ENCODE measurements around the gene CUBN. TPM values are rescaled to one million over a fixed set of nuclear protein-coding genes. Genes with fewer than 3 reads are reported as not detected.

The CUBN gene
- total and polyA plus RNA-seq, 2 of the 13 experiments (the other 11 are each of a cell fraction or from before 2014, with no cell fraction given), result 0.27 to 0.32 TPM

DNA sequence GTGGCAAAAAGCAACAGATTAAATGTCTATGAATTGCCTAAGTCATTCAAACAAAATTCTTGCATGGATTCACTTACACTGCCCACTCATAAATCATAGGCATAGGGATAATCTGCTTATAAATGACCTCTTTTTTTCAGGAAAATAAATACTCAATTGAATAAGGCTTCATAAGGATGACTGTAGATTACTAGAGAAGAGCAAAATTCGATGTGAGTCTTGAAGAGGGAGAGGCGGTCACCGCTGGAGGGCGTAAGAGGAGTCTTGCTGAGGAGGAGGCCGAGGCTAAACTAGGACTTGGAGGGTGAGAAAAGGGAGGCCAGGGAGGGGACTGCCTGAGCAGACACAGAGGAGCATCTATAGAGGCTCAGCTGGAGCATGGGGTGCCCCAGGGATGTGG lies 177.0 kb downstream of the CUBN start (continued):
- TF ChIP-seq, protein P1, sequence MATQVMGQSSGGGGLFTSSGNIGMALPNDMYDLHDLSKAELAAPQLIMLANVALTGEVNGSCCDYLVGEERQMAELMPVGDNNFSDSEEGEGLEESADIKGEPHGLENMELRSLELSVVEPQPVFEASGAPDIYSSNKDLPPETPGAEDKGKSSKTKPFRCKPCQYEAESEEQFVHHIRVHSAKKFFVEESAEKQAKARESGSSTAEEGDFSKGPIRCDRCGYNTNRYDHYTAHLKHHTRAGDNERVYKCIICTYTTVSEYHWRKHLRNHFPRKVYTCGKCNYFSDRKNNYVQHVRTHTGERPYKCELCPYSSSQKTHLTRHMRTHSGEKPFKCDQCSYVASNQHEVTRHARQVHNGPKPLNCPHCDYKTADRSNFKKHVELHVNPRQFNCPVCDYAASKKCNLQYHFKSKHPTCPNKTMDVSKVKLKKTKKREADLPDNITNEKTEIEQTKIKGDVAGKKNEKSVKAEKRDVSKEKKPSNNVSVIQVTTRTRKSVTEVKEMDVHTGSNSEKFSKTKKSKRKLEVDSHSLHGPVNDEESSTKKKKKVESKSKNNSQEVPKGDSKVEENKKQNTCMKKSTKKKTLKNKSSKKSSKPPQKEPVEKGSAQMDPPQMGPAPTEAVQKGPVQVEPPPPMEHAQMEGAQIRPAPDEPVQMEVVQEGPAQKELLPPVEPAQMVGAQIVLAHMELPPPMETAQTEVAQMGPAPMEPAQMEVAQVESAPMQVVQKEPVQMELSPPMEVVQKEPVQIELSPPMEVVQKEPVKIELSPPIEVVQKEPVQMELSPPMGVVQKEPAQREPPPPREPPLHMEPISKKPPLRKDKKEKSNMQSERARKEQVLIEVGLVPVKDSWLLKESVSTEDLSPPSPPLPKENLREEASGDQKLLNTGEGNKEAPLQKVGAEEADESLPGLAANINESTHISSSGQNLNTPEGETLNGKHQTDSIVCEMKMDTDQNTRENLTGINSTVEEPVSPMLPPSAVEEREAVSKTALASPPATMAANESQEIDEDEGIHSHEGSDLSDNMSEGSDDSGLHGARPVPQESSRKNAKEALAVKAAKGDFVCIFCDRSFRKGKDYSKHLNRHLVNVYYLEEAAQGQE (IDR thresholded peaks at IDR 0.05; ENCODE audit: borderline replicate concordance in 1 of 2, low read depth in 1 of 2, low read length in 2 of 2), result no peak

DNA sequence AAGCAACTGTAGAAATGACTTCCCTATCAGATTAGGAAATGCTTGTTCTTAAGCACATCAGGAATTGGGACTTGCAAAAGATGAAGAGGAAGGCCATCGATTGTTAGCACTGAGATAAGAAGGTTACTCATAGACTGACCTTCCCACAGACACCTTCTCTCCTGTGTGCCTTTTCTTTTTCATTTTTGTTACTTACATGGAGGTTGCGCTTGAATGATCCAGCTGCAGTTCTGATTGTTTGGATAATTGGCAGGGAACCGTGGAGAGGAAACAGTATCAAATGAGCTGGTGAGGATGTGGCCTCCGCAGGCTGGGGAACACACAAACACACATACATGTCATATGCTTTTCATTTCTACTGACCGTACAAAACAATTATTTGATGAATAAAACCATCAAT lies 177.5 kb downstream of the CUBN start:
- no peak overlapping the region for H2AFZ ChIP-seq (ENCODE audit: low read length)
- no peak overlapping the region for H3K27ac ChIP-seq (ENCODE audit: extremely low read length, insufficient read depth, low read length)
- intact Hi-C loops (cut with micrococcal nuclease; ENCODE audit: unreplicated experiment) (no loop called here), in situ Hi-C loops (cut with HindIII; ENCODE audit: extremely low pct_ligation_motif_present, low pct_unique_long_range_greater_than_20kb) (no loop called here)
- H3K4me2 ChIP-seq (ENCODE audit: low read depth, low read length), result no peak overlapping the region
- POLR2A ChIA-PET, result no interaction called here
- no TSS peak for BruUV-seq (replicated peaks)
- H3K4me3 ChIP-seq (replicated peaks in 1 of 3; ENCODE audit: insufficient read depth in 1 of 3, low read depth in 2 of 3, low read length in 3 of 3), result no peak overlapping the region
- TF ChIP-seq ZSCAN25 (CRISPR knock-in tag; IDR thresholded peaks at IDR 0.05) (no peak), LCORL (IDR thresholded peaks at IDR 0.05) (no peak), LCORL (CRISPR knock-in tag; IDR thresholded peaks at IDR 0.05) (no peak), NFIC (IDR thresholded peaks at IDR 0.05; ENCODE audit: low read length) (no peak), KLF12 (CRISPR knock-in tag; IDR thresholded peaks at IDR 0.05; ENCODE audit: borderline replicate concordance) (no peak), TAF15 (IDR thresholded peaks at IDR 0.05; ENCODE audit: low read depth, low read length, poor library complexity, severe bottlenecking) (no peak), ZNF274 (CRISPR knock-in tag; IDR thresholded peaks at IDR 0.05) (no peak), ZNF564 (CRISPR knock-in tag; IDR thresholded peaks at IDR 0.05) (no peak), SAFB2 (CRISPR knock-in tag; IDR thresholded peaks at IDR 0.05; ENCODE audit: borderline replicate concordance, low read depth) (no peak), ZNF879 (CRISPR knock-in tag; IDR thresholded peaks at IDR 0.05) (no peak), ZNF143 (CRISPR knock-in tag; IDR thresholded peaks at IDR 0.05) (no peak), PPARG (CRISPR knock-in tag; conservative IDR thresholded peaks at IDR 0.05) (no peak), RBFOX2 (IDR thresholded peaks at IDR 0.05; ENCODE audit: low read depth, low read length) (no peak)
- TF ChIP-seq, protein P2, sequence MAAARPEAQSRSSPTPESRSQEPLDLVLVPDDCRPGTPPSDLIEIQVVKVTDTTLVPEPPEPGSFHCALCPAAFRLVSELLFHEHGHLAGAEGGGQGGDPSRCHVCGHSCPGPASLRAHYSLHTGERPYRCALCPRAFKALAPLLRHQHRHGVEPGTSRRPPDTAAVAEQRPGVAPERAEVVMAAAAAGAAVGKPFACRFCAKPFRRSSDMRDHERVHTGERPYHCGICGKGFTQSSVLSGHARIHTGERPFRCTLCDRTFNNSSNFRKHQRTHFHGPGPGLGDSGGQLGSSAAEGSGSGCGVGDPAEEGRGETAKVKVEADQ (CRISPR knock-in tag; IDR thresholded peaks at IDR 0.05; ENCODE audit: borderline replicate concordance), result no peak
- no peaks in the 10 kb centered on the region for H3K27me3 ChIP-seq (ENCODE audit: control insufficient read depth in 1 of 2, insufficient read depth in 2 of 2, low read length in 2 of 2)
- H3K9me3 ChIP-seq (ENCODE audit: low read length), result no peaks in the 10 kb centered on the region
- no peaks in the 10 kb centered on the region for H4K20me1 ChIP-seq (ENCODE audit: insufficient read depth, low read length)
- no peaks in the 10 kb centered on the region for H3K36me3 ChIP-seq (replicated peaks in 1 of 2; ENCODE audit: control insufficient read depth in 1 of 2, insufficient read depth in 2 of 2, low read length in 2 of 2)
- no peak overlapping the region for H3K9ac ChIP-seq (ENCODE audit: insufficient read depth, low read depth, low read length)
- WGBS (ENCODE audit: low lambda C conversion rate), result 60% methylated on average over 5 of the region's 5 CpGs
- DNase-seq (ENCODE audit: low spot score) (no peak), FAIRE-seq (no peak), ATAC-seq (no peak)
- H3K79me2 ChIP-seq (ENCODE audit: insufficient read depth, low read length), result no peaks in the 10 kb centered on the region
- CTCF ChIA-PET (ENCODE audit: low intra/inter-chr PET ratio, low total read pairs), result no interaction called here
- no peaks in the 10 kb centered on the region for H3K4me1 ChIP-seq (ENCODE audit: insufficient read depth, low read length)
